Non-pigmented ciliary epithelial cell (primary cell): Measurements from ENCODE around the gene ZSCAN16.

Experiments used
- DNase-seq: peaks from one replicate; pipeline ENCODE4 v3.0.0-alpha.2; 2010; ENCODE audit warnings: low read depth

ZSCAN16 gene

DNA sequence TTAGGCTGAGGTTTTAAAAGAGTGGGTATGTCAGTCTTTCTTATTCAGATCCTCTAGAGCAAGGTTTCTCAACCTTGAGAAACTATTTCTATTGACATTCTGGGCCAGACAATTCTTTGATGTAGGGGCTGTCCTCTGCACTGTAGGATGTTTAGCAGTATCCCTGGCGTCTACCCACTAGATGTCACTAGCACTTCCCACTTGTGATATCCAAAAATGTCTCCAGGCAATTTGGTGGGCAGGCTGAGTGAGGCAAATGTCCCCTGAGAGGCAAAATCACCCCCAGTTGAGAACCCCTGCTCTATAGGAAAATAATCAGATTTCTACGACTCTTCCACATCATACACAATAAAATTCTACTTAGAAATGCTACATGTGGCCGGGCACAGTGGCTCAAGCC, 9.6 kb downstream of the ZSCAN16 start:
- no peak for DNase-seq

- DNase-seq, result no peak
These were observed 10.3 kb downstream of the ZSCAN16 start for GRCh38 chr6:28134716-28135115.

- DNase-seq, result no peak
These were observed 11.0 kb downstream of the ZSCAN16 start for GRCh38 chr6:28135393-28135792.

GRCh38 chr6:28136585-28137504, 12.4 kb downstream of the ZSCAN16 start:
- DNase-seq, result peak; percentile 74

GRCh38 chr6:28137505-28137981, 13.1 kb downstream of the ZSCAN16 start:
- DNase-seq, result no peak

DNA sequence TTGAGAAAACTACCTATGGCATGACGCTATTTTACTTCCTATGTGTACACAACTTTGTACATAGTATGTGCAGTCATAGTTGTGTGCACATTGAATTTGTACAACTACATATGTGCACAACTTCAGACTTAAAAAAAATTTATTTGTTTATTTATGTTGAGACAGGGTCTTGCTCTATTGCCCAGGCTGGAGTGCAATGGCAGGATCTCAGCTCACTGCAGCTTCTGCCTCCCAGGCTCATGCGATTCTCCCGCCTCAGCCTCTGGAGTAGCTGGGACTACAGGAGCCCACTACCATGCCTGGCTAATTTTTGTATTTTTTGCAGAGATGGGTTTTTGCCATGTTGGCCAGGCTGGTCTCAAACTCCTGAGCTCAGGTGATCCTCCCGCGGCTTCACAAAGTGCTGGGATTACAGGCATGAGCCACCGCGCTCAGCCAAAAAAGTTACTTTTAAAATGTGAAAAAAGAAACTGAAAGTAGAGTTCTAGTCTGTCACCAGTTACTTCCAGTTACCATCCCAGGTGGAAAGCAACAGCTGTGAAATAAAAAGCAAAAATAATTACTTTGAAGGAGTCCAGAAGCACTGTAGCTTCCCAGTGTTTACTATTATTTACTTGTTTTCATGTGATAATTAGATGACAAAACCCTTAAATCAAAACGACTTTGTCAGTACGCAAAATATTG, 15.6 kb downstream of the ZSCAN16 start:
- DNase-seq, result no peak

DNA sequence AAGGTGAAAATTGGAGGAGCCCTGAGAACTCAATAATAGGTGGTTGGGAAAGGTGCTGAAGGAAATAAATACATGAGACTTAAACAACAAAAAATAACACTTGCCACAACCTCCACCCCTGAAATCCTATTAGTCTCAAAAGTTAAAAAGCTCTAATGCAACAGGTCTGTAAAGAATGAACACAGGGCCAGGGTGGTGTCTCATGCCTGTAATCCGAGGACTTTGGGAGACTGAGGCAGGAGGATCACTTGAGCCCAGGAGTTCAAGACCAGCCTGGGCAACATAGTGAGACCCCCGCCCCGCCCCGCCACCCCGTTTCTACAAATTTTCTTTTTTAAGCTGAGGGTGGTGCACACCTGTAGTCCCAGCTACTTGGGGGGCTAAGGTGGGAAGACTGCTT, 16.2 kb downstream of the ZSCAN16 start:
- no peak for DNase-seq

DNA sequence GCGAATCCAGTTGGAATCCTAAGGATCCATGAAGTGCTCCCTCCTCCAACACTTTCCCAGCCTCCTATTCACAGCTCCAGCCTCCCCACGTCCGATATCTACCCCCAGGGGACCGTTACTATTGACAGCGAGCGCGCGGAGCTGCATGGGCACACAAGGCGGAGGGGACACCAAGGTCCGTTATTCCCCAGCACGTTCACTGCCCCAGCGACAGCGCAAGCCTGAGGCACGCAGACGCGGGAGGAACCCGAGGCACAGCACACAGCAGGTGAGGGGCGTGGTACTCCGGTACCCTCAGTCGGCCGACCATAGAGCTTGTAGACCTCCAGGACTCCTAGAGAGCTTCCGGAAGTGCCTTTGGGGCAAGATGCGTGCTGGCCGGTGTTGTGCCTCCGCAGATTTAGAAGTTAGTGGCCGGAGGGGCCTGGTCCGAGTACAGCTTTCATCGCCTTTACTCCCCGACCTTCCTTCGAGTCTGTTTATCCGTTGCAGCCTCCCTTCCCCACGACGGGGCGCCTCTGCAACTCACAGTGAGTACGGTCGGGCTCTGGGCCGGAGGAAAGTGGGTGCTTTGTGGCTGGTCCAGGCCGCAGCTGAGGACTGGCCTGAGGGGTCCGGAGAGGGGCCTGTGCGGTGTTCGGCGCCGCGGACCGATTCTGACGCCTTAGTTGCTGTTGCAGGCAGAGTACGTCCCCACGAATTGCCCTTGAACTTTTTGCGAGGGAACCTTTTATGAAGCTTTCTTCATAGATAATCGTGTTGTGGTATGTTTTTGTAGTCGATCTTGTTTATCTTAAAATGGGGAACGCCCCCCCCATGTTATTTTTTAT, 17.3 kb downstream of the ZSCAN16 start, which contains the start of gene ZKSCAN8:
TSS of gene ZKSCAN8 (plus strand) at position 384 of the 830 bp plus-strand sequence. CDS start 6,525 bp downstream, outside the sequence.
- no peak for DNase-seq

GRCh38 chr6:28142446-28142845, 18.0 kb downstream of the ZSCAN16 start:
- no peak for DNase-seq

DNA sequence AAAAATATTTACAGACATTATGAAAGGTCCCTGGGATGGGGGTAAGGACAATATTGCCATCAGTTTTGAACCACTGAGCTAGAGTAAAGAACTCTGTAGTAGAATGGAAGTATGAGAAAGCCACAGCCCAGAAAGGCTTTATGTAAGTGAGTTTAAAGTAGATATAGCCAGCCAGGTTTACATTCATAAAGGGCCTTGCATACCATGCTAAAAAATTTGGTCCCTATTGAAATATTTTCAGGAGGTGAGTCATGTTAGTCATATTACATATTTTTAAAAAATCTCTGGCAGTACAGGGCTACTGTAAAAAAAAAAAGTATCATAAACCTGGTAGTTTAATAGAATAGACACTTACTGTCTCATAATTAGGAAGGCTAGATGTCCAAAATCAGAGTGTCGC, 20.8 kb downstream of the ZSCAN16 start:
- DNase-seq, result no peak

- no peak for DNase-seq
These were observed 28.1 kb downstream of the ZSCAN16 start for GRCh38 chr6:28152531-28152930.

DNA sequence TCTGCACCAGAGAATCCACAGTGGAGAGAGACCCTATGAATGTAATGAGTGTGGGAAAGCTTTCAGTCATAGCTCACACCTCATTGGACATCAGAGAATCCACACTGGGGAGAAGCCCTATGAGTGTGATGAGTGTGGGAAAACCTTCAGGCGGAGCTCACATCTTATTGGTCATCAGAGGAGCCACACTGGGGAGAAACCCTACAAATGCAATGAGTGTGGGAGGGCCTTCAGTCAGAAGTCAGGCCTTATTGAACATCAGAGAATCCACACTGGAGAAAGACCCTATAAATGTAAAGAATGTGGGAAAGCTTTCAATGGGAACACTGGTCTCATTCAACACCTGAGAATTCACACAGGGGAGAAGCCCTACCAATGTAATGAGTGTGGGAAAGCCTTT, 29.1 kb downstream of the ZSCAN16 start:
- no peak for DNase-seq

- no peak for DNase-seq
These were observed 29.9 kb downstream of the ZSCAN16 start for GRCh38 chr6:28154357-28154756.

GRCh38 chr6:28158318-28158717, 33.9 kb downstream of the ZSCAN16 start:
- no peak for DNase-seq

GRCh38 chr6:28159029-28159607, 34.7 kb downstream of the ZSCAN16 start:
- no peak for DNase-seq

GRCh38 chr6:28160233-28160632, 35.8 kb downstream of the ZSCAN16 start:
- no peak for DNase-seq

DNA sequence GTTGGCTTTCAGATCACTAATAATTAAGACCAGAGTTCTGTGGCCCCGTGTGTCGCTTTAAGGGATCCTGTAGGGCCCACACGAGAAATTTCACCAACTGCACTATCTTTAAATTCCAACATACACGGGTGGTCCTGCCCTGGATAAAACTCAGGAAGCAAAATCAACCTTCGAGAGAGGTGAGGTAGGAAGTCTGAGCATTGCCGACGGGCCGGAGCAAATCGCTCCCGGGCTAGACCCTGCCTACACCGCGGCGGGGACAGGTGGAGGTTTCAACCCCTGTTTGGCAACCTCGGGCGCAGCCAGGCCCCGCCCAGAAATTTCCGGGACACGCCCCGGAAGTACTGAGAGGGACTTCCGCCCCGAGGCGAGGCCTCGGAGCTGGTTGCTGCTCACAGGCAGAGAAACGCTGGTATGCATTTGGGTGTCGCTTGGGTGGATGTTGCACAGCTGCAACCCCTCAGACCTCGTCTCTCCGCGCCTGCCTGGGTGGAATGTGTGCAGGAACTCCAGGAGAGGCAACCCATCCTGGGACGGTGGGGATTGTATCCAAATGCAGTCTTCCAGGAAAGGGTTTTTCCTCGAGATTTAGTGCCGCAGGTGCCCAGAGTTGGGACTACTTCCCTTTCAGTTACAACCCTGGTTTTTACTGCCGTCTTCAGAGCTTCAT, 37.1 kb downstream of the ZSCAN16 start:
- no peak for DNase-seq

GRCh38 chr6:28165563-28165962, 41.2 kb downstream of the ZSCAN16 start:
- DNase-seq, result no peak

DNA sequence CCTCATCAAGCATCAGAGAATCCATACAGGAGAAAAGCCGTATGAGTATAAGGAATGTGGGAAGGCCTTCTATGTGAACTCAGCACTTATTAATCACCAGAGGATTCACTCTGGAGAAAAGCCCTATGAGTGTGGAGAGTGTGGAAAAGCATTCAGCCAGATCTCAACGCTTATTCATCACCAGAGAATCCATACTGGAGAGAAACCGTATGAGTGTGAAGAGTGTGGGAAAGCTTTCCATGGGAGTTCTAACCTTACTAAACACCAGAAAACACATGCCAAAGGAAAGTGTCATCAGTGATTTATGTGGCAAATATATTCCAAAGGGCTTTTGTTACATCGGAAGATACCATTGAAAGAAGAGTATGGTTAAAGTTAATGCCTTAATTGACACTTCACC, 42.7 kb downstream of the ZSCAN16 start:
- peak; percentile 89 for DNase-seq

DNA sequence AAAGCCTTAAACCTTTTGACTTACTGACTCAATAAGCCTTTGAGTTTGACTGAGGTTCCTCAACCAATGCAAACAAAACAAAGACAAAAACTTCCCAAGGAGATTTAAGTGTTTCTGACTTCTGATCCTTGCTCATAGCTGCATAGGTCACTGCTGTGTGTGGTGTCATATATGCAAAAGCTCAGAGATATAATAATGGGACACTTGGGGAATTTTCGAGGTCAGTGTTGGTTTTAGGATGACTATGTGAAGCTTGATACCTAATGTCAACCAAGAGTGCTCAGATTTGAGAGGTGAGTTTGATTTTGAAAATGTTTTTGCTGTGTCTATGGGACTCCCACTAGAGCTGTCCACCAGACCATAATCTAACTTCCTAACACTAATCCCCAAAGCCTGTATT, 43.5 kb downstream of the ZSCAN16 start:
- no peak for DNase-seq

DNA sequence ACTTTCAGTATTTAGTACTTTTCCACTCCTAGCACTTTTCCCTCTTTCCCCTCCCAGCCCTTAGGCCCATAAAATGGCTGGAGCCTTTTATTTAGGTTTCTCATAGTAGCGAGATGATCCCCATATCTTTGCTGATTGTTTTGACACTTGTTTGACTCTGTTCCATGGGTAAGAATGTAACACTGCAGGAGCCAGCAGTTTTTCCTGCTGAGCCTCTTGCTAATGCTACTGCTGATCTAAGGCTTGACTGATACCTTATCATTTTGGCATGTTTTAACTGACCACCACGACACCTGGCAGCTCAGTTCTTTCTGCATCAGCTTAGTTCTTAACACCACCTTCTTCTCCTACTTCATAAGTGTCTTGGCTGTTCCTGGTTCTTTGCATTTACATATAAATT, 46.9 kb downstream of the ZSCAN16 start:
- no peak for DNase-seq
